Measurements from ENCODE around the gene MIF4GD. TPM values are rescaled to one million over a fixed set of nuclear protein-coding genes. Genes with fewer than 3 reads are reported as not detected.

Gene MIF4GD
- total RNA-seq, 1 donor from 2014 or later = 5.0 TPM

DNA sequence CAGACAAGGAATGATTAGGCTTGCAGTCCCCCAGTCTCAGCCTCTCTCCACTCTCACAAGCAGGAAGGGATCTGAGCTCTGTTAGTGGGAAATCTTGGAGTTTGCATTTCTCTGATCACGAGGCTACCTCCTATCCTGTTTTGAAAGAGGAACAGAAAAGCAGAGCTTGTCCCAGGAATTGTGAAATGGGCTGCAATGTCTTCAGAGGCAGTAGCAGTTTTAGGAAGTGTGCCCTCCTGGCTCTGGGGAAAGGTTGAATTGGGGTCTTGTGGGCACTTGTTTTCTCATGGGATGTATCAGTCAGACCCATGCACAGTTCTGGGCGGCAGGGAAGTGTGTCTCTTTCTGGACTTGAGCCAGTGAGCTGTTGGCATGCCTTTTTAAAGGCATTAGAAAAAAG is 42.7 kb downstream of the MIF4GD start:
- H3K27me3 Mint-ChIP-seq (ENCODE audit: low read depth, unreplicated experiment) = no peaks in the 10 kb centered on the region
- no peak overlapping the region for H3K4me3 ChIP-seq (ENCODE audit: insufficient read depth, low read depth, low read length)
- no peaks in the 10 kb centered on the region for H3K4me1 Mint-ChIP-seq (ENCODE audit: low read depth, unreplicated experiment)
- no peak for FAIRE-seq
- TF ChIP-seq CTCF (IDR thresholded peaks at IDR 0.05; ENCODE audit: insufficient read depth, low read depth, low read length) (no peak), EZH2 (IDR thresholded peaks at IDR 0.05; ENCODE audit: insufficient read depth, low read length) (no peak)
- H3K27ac ChIP-seq (ENCODE audit: low read depth, low read length) = no peak overlapping the region
- no peaks in the 10 kb centered on the region for H3K4me1 ChIP-seq (ENCODE audit: insufficient read depth, low read length)
- H3K9ac ChIP-seq (ENCODE audit: low read length) = no peak overlapping the region
- H3K9me3 ChIP-seq (ENCODE audit: insufficient read depth, low read depth, low read length) = no peaks in the 10 kb centered on the region
- H3K36me3 ChIP-seq (ENCODE audit: insufficient read depth, low read length) = peaks cover 57% of the 10 kb centered on the region
- H4K20me1 ChIP-seq (ENCODE audit: insufficient read depth, low read length) = peaks cover 21% of the 10 kb centered on the region
- peaks cover 4% of the 10 kb centered on the region for H3K79me2 ChIP-seq (ENCODE audit: insufficient read depth, low read length)
- H3K4me3 Mint-ChIP-seq (ENCODE audit: unreplicated experiment) = no peak overlapping the region
- no peak overlapping the region for H3K27ac Mint-ChIP-seq (ENCODE audit: unreplicated experiment)
- H3K27me3 ChIP-seq (ENCODE audit: insufficient read depth, low read length) = no peaks in the 10 kb centered on the region
- peaks cover 19% of the 10 kb centered on the region for H3K36me3 Mint-ChIP-seq (ENCODE audit: low read depth, unreplicated experiment)
- H3K4me2 ChIP-seq (ENCODE audit: low read length) = no peak overlapping the region
- DNase-seq (ENCODE audit: low read depth) = no peak
- no peak overlapping the region for H2AFZ ChIP-seq (ENCODE audit: low read depth, low read length)
- no peaks in the 10 kb centered on the region for H3K9me3 Mint-ChIP-seq (ENCODE audit: unreplicated experiment)

- H2AFZ ChIP-seq (ENCODE audit: low read depth, low read length) = no peak overlapping the region
- H3K36me3 ChIP-seq (ENCODE audit: insufficient read depth, low read length) = peaks cover 57% of the 10 kb centered on the region
Measured at GRCh38 chr17:75227729-75228128, 43.3 kb downstream of the MIF4GD start.

More at GRCh38 chr17:75227729-75228128, 43.3 kb downstream of the MIF4GD start:
- H3K4me1 ChIP-seq (ENCODE audit: insufficient read depth, low read length) = no peaks in the 10 kb centered on the region
- peaks cover 18% of the 10 kb centered on the region for H3K36me3 Mint-ChIP-seq (ENCODE audit: low read depth, unreplicated experiment)
- H3K4me1 Mint-ChIP-seq (ENCODE audit: low read depth, unreplicated experiment) = no peaks in the 10 kb centered on the region
- H3K9ac ChIP-seq (ENCODE audit: low read length) = no peak overlapping the region
- no peaks in the 10 kb centered on the region for H3K9me3 Mint-ChIP-seq (ENCODE audit: unreplicated experiment)
- no peak overlapping the region for H3K4me3 ChIP-seq (ENCODE audit: insufficient read depth, low read depth, low read length)
- no peaks in the 10 kb centered on the region for H3K27me3 ChIP-seq (ENCODE audit: insufficient read depth, low read length)
- peaks cover 4% of the 10 kb centered on the region for H3K79me2 ChIP-seq (ENCODE audit: insufficient read depth, low read length)
- H3K27me3 Mint-ChIP-seq (ENCODE audit: low read depth, unreplicated experiment) = no peaks in the 10 kb centered on the region
- no peak overlapping the region for H3K4me3 Mint-ChIP-seq (ENCODE audit: unreplicated experiment)
- no peak overlapping the region for H3K27ac Mint-ChIP-seq (ENCODE audit: unreplicated experiment)
- no peak overlapping the region for H3K27ac ChIP-seq (ENCODE audit: low read depth, low read length)
- no peak overlapping the region for H3K4me2 ChIP-seq (ENCODE audit: low read length)
- TF ChIP-seq CTCF (IDR thresholded peaks at IDR 0.05; ENCODE audit: insufficient read depth, low read depth, low read length) (no peak), EZH2 (IDR thresholded peaks at IDR 0.05; ENCODE audit: insufficient read depth, low read length) (no peak)
- FAIRE-seq (no peak), DNase-seq (ENCODE audit: low read depth) (no peak)
- peaks cover 17% of the 10 kb centered on the region for H4K20me1 ChIP-seq (ENCODE audit: insufficient read depth, low read length)
- H3K9me3 ChIP-seq (ENCODE audit: insufficient read depth, low read depth, low read length) = no peaks in the 10 kb centered on the region
